PC-9 (cell line): ENCODE results near the gene CLDN3. TPM values are rescaled to one million over a fixed set of nuclear protein-coding genes. Genes with fewer than 3 reads are reported as not detected.
A peak's percentile ranks its signal among the peaks of the same experiment; 100 is the strongest.

Experiments used
- Bru-seq: library from RNA; stranded (reverse); fragments of 400-500 nt; gene quantifications from one replicate; lab custom pipeline; 2021; lab: Mats Ljungman, UMichigan
- BruChase-seq, 2 experiments: library from RNA; stranded (reverse); fragments of 400-500 nt; gene quantifications; one replicate each; lab custom pipeline; 2021; lab: Mats Ljungman, UMichigan
- BruUV-seq: library from RNA; stranded (reverse); fragments of 400-500 nt; replicated peaks from 2 replicates; lab custom pipeline; 2021; lab: Mats Ljungman, UMichigan
- CTCF ChIA-PET: fragments of 300-600 bp; sonication (Branson Sonifier 250); formaldehyde crosslinking; loops from one replicate; lab custom pipeline; 2022; ENCODE audit warnings: antibody characterized with exemption; lab: Charles Lee
- POLR2A ChIA-PET: fragments of 300-600 bp; sonication (Branson Sonifier 250); formaldehyde crosslinking; loops from one replicate; lab custom pipeline; 2022; ENCODE audit warnings: antibody characterized with exemption; ENCODE audit not compliant: unreplicated experiment; lab: Charles Lee
- DNase-seq, 2 experiments: peaks; one replicate each; pipeline versions ENCODE4 v3.0.0 to v3.0.0-alpha.2; 2015 to 2022; ENCODE audit warnings: mixed read lengths in 1 of 2
- H2AFZ ChIP-seq: fragments of 200-600 bp; sonication (generic); 2 replicates; pipeline ENCODE4 v1.8.1; 2017; ENCODE audit warnings: antibody characterized with exemption
- H3F3A ChIP-seq: fragments of 200-600 bp; sonication (generic); 2 replicates; pipeline ENCODE4 v1.8.1; 2017; ENCODE audit warnings: antibody characterized with exemption, mild to moderate bottlenecking, low read depth; ENCODE audit not compliant: insufficient read depth
- H3K27ac ChIP-seq: fragments of 200-600 bp; sonication (generic); 2 replicates; pipeline ENCODE4 v1.6.1; 2016; ENCODE audit warnings: mixed run types
- H3K27me3 ChIP-seq: fragments of 200-600 bp; sonication (generic); 2 replicates; pipeline ENCODE4 v1.6.1; 2016; ENCODE audit warnings: low read depth, mixed run types; ENCODE audit not compliant: insufficient read depth
- H3K36me3 ChIP-seq: fragments of 200-600 bp; sonication (generic); 2 replicates; pipeline ENCODE4 v1.6.1; 2016; ENCODE audit warnings: low read depth, mixed run types
- H3K4me1 ChIP-seq: fragments of 200-600 bp; sonication (generic); replicated peaks from 2 replicates; pipeline ENCODE4 v1.6.1; 2016; ENCODE audit warnings: mixed run types; ENCODE audit not compliant: insufficient read depth
- H3K4me2 ChIP-seq: fragments of 200-600 bp; sonication (generic); 2 replicates; pipeline ENCODE4 v1.6.1; 2017; ENCODE audit warnings: mixed run types
- H3K4me3 ChIP-seq: fragments of 200-600 bp; sonication (generic); 2 replicates; pipeline ENCODE4 v1.6.1; 2016; ENCODE audit warnings: mixed run types
- H3K79me2 ChIP-seq: fragments of 200-600 bp; sonication (generic); 2 replicates; pipeline ENCODE4 v1.6.1; 2017; ENCODE audit warnings: low read depth, mixed run types
- H3K9me2 ChIP-seq: fragments of 200-600 bp; sonication (generic); 2 replicates; pipeline ENCODE4 v1.8.1; 2017; ENCODE audit warnings: mild to moderate bottlenecking; ENCODE audit not compliant: insufficient read depth
- H3K9me3 ChIP-seq: fragments of 200-600 bp; sonication (generic); 2 replicates; pipeline ENCODE4 v1.8.1; 2016; ENCODE audit warnings: low read depth; ENCODE audit not compliant: insufficient read depth
- H4K20me1 ChIP-seq: fragments of 200-600 bp; sonication (generic); 2 replicates; pipeline ENCODE4 v1.8.1; 2017; ENCODE audit not compliant: insufficient read depth
- EZH2 ChIP-seq: fragments of 200-600 bp; sonication (generic); IDR thresholded peaks from 2 replicates; pipeline ENCODE4 v1.8.0; 2017; ENCODE audit warnings: antibody characterized with exemption, low read depth
- intact Hi-C: fragments of 100-400 bp; cut with micrococcal nuclease; formaldehyde crosslinking; loops from one replicate; pipeline ENCODE4 v1.10.0; 2022; ENCODE audit not compliant: unreplicated experiment
- long read RNA-seq: library from polyadenylated mRNA; stranded (forward); transcript quantifications from one replicate; pipeline ENCODE4 v2.0.0, GENCODE V29; 2022
- total RNA-seq: library from RNA; stranded (reverse); gene quantifications from 2 replicates; pipeline ENCODE4 v1.2.3, GENCODE V29; 2021
- TF ChIP-seq, protein P1 (sequence below): fragments of 200-600 bp; sonication (generic); conservative IDR thresholded peaks from 2 replicates; pipeline ENCODE4 v1.6.1; 2017; ENCODE audit warnings: mixed run types, antibody characterized with exemption, mild to moderate bottlenecking, moderate library complexity

Gene CLDN3, protein sequence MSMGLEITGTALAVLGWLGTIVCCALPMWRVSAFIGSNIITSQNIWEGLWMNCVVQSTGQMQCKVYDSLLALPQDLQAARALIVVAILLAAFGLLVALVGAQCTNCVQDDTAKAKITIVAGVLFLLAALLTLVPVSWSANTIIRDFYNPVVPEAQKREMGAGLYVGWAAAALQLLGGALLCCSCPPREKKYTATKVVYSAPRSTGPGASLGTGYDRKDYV
- total RNA-seq (31.3 and 45.2 TPM in 2 replicates), Bru-seq, nascent RNA (percentile 36 among the genes with signal in this experiment), BruChase-seq, experiment 1, labeled RNA remaining after a 2-hour chase (percentile 76 among the genes with signal in this experiment), BruChase-seq, experiment 2, labeled RNA remaining after a 6-hour chase (percentile 94 among the genes with signal in this experiment)
- long read RNA-seq, transcript CLDN3-201 (1 exons, 1,274 nt): major isoform, 111 of 111 reads
- long read RNA-seq, partial matches to known transcripts: 0 of 111 reads
- long read RNA-seq, other reads (novel, unspliced or antisense): 0 of 111 reads

DNA sequence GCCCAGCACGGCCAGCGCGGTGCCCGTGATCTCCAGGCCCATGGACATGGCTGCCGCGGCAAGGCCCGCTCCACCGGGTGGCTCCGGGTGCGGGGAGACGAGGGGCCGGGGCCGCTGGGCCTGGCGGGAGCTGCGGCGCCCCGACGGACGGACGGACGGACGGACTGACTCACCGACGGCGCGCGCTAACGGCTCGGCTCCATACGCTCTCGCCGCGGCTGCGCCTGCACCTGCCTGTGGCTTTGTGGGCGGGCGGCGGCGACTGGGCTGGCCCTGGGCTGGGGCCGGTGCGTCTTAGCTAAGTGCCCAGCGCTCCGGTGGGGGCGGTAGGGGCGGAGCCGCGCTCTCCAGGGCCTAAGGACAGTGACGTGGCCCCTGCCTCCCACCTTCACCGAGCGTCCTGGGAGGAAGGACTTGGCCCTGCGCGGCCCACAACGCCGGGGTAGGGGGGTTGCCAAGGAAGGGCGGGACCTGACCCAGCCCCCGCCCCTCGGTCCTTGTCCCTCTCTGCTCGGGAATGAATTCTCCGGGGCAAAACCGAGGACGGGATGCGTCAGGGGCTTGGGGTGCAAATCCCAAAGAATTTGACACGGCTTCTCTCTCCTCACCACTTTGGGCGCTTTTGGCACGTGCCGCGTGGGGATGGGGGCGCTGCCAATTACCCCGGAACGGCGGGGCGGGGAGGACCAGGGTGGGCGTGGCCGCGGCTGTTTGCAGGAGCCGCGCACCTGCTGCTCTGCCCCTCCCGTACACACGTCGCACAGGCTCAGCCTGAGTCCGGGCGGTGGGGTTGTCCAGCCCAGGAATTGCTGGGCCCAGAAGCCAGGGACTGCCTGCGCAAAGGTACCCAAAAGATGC is at the start of gene CLDN3:
Gene CLDN3, minus strand, starts transcription at position 269 of the 858 bp plus-strand sequence. Its CDS starts 221 bp downstream, at position 48.
- intact Hi-C loops: loop anchor here (1.0 to 2.0 kb wide), 5 partner anchors 23 to 81 kb away; partner anchors contain the start of gene CLDN4
- Histone ChIP-seq H3K4me1 (peaks cover 23% of the 10 kb centered on the region), H3F3A (peaks cover 8% of the 10 kb centered on the region; the same call in 1 of the 2 replicates), H3K27me3 (no peaks in the 10 kb centered on the region), H3K79me2 (no peaks in the 10 kb centered on the region), H3K27ac (peak within 1 kb of the TSS; percentile 58), H3K4me2 (peak within 1 kb of the TSS; percentile 79), H3K36me3 (no peaks in the 10 kb centered on the region), H3K4me3 (peak within 1 kb of the TSS; percentile 66; the same call in 1 of the 2 replicates), H3K9me2 (no peaks in the 10 kb centered on the region), H2AFZ (peak within 1 kb of the TSS; percentile 84), H3K9me3 (no peaks in the 10 kb centered on the region), H4K20me1 (no peaks in the 10 kb centered on the region)
- ChIA-PET POLR2A (interaction anchor here (0.5 to 2.0 kb wide), 14 partner anchors 23 to 310 kb away, joined by 3 to 18 read pairs (median 6); partner anchors contain the start of gene ABHD11), CTCF (interaction anchor here (0.5 to 0.6 kb wide), 3 partner anchors 23 to 32 kb away, joined by 3 to 15 read pairs (median 5); no protein-coding TSS in a partner anchor)
- DNase-seq: peak; percentile 83 to 97
- TF ChIP-seq, protein P1, sequence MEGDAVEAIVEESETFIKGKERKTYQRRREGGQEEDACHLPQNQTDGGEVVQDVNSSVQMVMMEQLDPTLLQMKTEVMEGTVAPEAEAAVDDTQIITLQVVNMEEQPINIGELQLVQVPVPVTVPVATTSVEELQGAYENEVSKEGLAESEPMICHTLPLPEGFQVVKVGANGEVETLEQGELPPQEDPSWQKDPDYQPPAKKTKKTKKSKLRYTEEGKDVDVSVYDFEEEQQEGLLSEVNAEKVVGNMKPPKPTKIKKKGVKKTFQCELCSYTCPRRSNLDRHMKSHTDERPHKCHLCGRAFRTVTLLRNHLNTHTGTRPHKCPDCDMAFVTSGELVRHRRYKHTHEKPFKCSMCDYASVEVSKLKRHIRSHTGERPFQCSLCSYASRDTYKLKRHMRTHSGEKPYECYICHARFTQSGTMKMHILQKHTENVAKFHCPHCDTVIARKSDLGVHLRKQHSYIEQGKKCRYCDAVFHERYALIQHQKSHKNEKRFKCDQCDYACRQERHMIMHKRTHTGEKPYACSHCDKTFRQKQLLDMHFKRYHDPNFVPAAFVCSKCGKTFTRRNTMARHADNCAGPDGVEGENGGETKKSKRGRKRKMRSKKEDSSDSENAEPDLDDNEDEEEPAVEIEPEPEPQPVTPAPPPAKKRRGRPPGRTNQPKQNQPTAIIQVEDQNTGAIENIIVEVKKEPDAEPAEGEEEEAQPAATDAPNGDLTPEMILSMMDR: no peak
- TF ChIP-seq EZH2: no peak
- BruUV-seq: TSS peak; percentile 65

DNA sequence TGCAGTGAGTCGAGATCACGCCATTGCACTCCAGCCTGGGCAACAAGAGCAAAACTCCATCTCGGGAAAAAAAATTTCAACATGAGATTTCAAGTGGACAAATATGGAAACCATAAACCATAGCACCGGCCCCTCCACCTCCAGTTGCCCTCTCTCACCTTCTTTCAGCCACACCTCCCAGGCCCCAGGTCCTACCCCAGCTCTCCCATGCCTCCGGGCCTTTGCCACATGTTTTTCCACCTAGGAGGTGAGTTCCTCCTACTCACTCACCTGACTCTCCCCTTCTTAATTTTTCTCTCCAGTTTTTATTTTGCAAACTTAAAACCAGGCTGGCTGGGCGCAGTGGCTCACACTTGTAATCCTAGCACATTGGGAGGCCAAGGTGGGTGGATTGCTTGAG is 47.1 kb upstream of the CLDN3 start:
- Histone ChIP-seq H3K79me2 (no peaks in the 10 kb centered on the region), H3K9me2 (no peaks in the 10 kb centered on the region), H3K27ac (no peak overlapping the region), H3K36me3 (no peaks in the 10 kb centered on the region), H3F3A (peaks cover 19% of the 10 kb centered on the region; the same call in 1 of the 2 replicates), H3K4me3 (no peak overlapping the region), H2AFZ (no peak overlapping the region), H3K4me1 (peaks cover 21% of the 10 kb centered on the region), H3K27me3 (no peaks in the 10 kb centered on the region), H3K4me2 (no peak overlapping the region), H4K20me1 (no peaks in the 10 kb centered on the region), H3K9me3 (no peaks in the 10 kb centered on the region)
- no peak for DNase-seq
- intact Hi-C loops: no loop called here
- CTCF ChIA-PET: interaction anchor here (0.7 kb wide), 1 partner anchor 46 kb away, joined by 3 read pairs; no protein-coding TSS in a partner anchor
- no peak for TF ChIP-seq EZH2
- TF ChIP-seq, protein P1: no peak
- BruUV-seq: no TSS peak
- POLR2A ChIA-PET: no interaction called here
